SK-N-SH (cell line): ENCODE data around the gene GALNT18. TPM values are rescaled to one million over a fixed set of nuclear protein-coding genes. Genes with fewer than 3 reads are reported as not detected.

Experiments
- CTCF ChIA-PET: fragments of 300-600, 350-600 bp; formaldehyde crosslinking; extraction: SDS; loops from one replicate; lab custom pipeline; 2021; lab: Yijun Ruan, JAX
- POLR2A ChIA-PET: fragments of 350-600 bp; sonication (Branson Sonifier 250); formaldehyde crosslinking; extraction: SDS; loops from one replicate; lab custom pipeline; 2020; ENCODE audit warnings: antibody characterized with exemption, inconsistent platforms; lab: Yijun Ruan, JAX
- DNase-seq: peaks from one replicate; pipeline ENCODE4 v3.0.0; 2012
- H2AFZ ChIP-seq: fragments of 200-600 bp; sonication (generic); 2 replicates; pipeline ENCODE4 v1.8.1; 2016; ENCODE audit warnings: antibody characterized with exemption, mild to moderate bottlenecking, low read depth
- H3F3A ChIP-seq: fragments of 200-600 bp; sonication (generic); replicated peaks from 2 replicates; pipeline ENCODE3; 2016; ENCODE audit warnings: antibody characterized with exemption, mild to moderate bottlenecking; ENCODE audit not compliant: insufficient read depth
- H3K27ac ChIP-seq, 2 experiments: fragments of 200-500 bp in 1 of 2; fragments of 200-600 bp in 1 of 2; sonication (Bioruptor generic) in 1 of 2; sonication (generic), shearing (Covaris generic) in 1 of 2; 2 replicates each; pipeline versions ENCODE4 v1.5.1 to v1.6.1; 2014 to 2016; ENCODE audit warnings: low read depth in 2 of 2, inconsistent platforms in 1 of 2, low read length in 1 of 2, mild to moderate bottlenecking in 1 of 2, mixed read lengths in 1 of 2
- H3K27me3 ChIP-seq: fragments of 200-600 bp; sonication (generic), shearing (Covaris generic); 2 replicates; pipeline ENCODE4 v1.6.1; 2016; ENCODE audit warnings: mixed run types; ENCODE audit not compliant: insufficient read depth
- H3K36me3 ChIP-seq, 2 experiments: fragments of 200-500 bp in 1 of 2; fragments of 200-600 bp in 1 of 2; sonication (Bioruptor generic) in 1 of 2; sonication (generic) in 1 of 2; replicated peaks in 1 of 2; 2 replicates each; pipeline versions ENCODE3 to v1.5.1; 2014 to 2016; ENCODE audit warnings: low read length in 1 of 2, mild to moderate bottlenecking in 1 of 2; ENCODE audit not compliant: insufficient read depth in 2 of 2, control insufficient read depth in 1 of 2
- H3K4me1 ChIP-seq, 2 experiments: fragments of 200-500 bp in 1 of 2; fragments of 200-600 bp in 1 of 2; sonication (Bioruptor generic) in 1 of 2; sonication (generic), shearing (Covaris generic) in 1 of 2; 2 replicates each; pipeline versions ENCODE4 v1.5.1 to v1.6.1; 2014 to 2016; ENCODE audit warnings: low read depth in 1 of 2, low read length in 1 of 2, mixed run types in 1 of 2; ENCODE audit not compliant: insufficient read depth in 2 of 2, control insufficient read depth in 1 of 2
- H3K4me2 ChIP-seq: fragments of 200-600 bp; sonication (generic), shearing (Covaris generic); 2 replicates; pipeline ENCODE4 v1.6.1; 2017; ENCODE audit warnings: mixed run types
- H3K4me3 ChIP-seq, 2 experiments: fragments of 200-500 bp in 1 of 2; fragments of 200-600 bp in 1 of 2; sonication (Bioruptor generic) in 1 of 2; sonication (generic), shearing (Covaris generic) in 1 of 2; 2 replicates each; pipeline versions ENCODE4 v1.5.1 to v1.8.1; 2014 to 2016; ENCODE audit warnings: low read depth in 2 of 2, inconsistent platforms in 1 of 2, low read length in 1 of 2, mild to moderate bottlenecking in 1 of 2, mixed read lengths in 1 of 2, moderate library complexity in 1 of 2
- H3K79me2 ChIP-seq: fragments of 200-600 bp; sonication (generic); 2 replicates; pipeline ENCODE4 v1.8.1; 2017; ENCODE audit warnings: mild to moderate bottlenecking; ENCODE audit not compliant: insufficient read depth
- H3K9ac ChIP-seq: fragments of 200-600 bp; sonication (generic); 2 replicates; pipeline ENCODE4 v1.6.1; 2017; ENCODE audit warnings: mixed run types
- H3K9me2 ChIP-seq: fragments of 200-600 bp; sonication (generic); 2 replicates; pipeline ENCODE4 v1.6.1; 2017; ENCODE audit warnings: mixed run types
- H3K9me3 ChIP-seq: fragments of 200-600 bp; sonication (generic); 2 replicates; pipeline ENCODE4 v1.6.1; 2017; ENCODE audit warnings: mixed run types, mild to moderate bottlenecking, moderate library complexity
- H4K20me1 ChIP-seq: fragments of 200-600 bp; sonication (generic); 2 replicates; pipeline ENCODE4 v1.6.1; 2017; ENCODE audit warnings: mild to moderate bottlenecking, mixed run types; ENCODE audit not compliant: insufficient read depth
- ELF1 ChIP-seq: IDR thresholded peaks from 2 replicates; pipeline ENCODE4 v1.4.0; 2012
- EP300 ChIP-seq, 2 experiments: IDR thresholded peaks; 2 replicates each; pipeline versions ENCODE4 v1.4.0 to v1.6.1; 2012; ENCODE audit warnings: borderline replicate concordance in 1 of 2, low read depth in 1 of 2, low read length in 1 of 2
- EZH2phosphoT487 ChIP-seq: fragments of 200-600 bp; sonication (generic); IDR thresholded peaks from 2 replicates; pipeline ENCODE4 v1.6.1; 2017; ENCODE audit warnings: low read depth, mixed run types, mild to moderate bottlenecking, antibody characterized with exemption, moderate library complexity, borderline replicate concordance
- GABPA ChIP-seq: IDR thresholded peaks from 2 replicates; pipeline ENCODE4 v1.4.0; 2012; ENCODE audit warnings: low read depth, mild to moderate bottlenecking
- IRF3 ChIP-seq: fragments of 150-350 bp; IDR thresholded peaks from 2 replicates; pipeline ENCODE4 v1.6.1; 2016; ENCODE audit warnings: mild to moderate bottlenecking, low read depth, low read length
- JUND ChIP-seq: IDR thresholded peaks from 2 replicates; pipeline ENCODE4 v1.4.0; 2012
- MXI1 ChIP-seq: IDR thresholded peaks from 2 replicates; pipeline ENCODE4 v1.6.1; 2012; ENCODE audit warnings: mild to moderate bottlenecking, low read depth, low read length, improper control_type of control experiment
- NFIC ChIP-seq: IDR thresholded peaks from 2 replicates; pipeline ENCODE4 v1.4.0; 2012; ENCODE audit warnings: borderline replicate concordance
- NRF1 ChIP-seq: IDR thresholded peaks from 2 replicates; pipeline ENCODE4 v1.6.1; 2012; ENCODE audit warnings: low read depth, mild to moderate bottlenecking, low read length
- RAD21 ChIP-seq: IDR thresholded peaks from 2 replicates; pipeline ENCODE4 v1.6.1; 2012; ENCODE audit warnings: mild to moderate bottlenecking, low read length
- RCOR1 ChIP-seq: fragments of 150-350 bp; IDR thresholded peaks from 2 replicates; pipeline ENCODE4 v1.6.1; 2017; ENCODE audit warnings: antibody characterized with exemption, low read length
- SIN3A ChIP-seq: IDR thresholded peaks from 2 replicates; pipeline ENCODE4 v1.6.1; 2012; ENCODE audit warnings: low read depth, mild to moderate bottlenecking, low read length, moderate library complexity, borderline replicate concordance
- TEAD4 ChIP-seq: IDR thresholded peaks from 2 replicates; pipeline ENCODE4 v1.4.0; 2012; ENCODE audit warnings: mild to moderate bottlenecking, borderline replicate concordance; ENCODE audit not compliant: insufficient read depth
- WGBS: methylation state at CpG from one replicate; pipeline ENCODE4 v1.1.6; 2017; ENCODE audit warnings: low lambda C conversion rate; 5-methylcytosine and 5-hydroxymethylcytosine counted together
- polyA plus RNA-seq, 3 experiments: library from polyadenylated mRNA; depleted of rRNA; stranded (reverse); fragments of >200 nt; gene quantifications; 2 replicates each; pipeline ENCODE4 v1.2.3, GENCODE V29; 2012

GALNT18 gene
- polyA plus RNA-seq, 1 of the 3 experiments (the other 2 are of a cell fraction) = 0.64 TPM

- no peaks in the 10 kb centered on the region for H4K20me1 ChIP-seq
- H2AFZ ChIP-seq = no peak overlapping the region
- H3K4me3 ChIP-seq = no peak overlapping the region
- TF ChIP-seq MXI1 (no peak), TEAD4 (no peak), NFIC (no peak), RAD21 (no peak), RCOR1 (no peak), EZH2phosphoT487 (no peak)
- H3K9ac ChIP-seq = no peak overlapping the region
- no peaks in the 10 kb centered on the region for H3K9me3 ChIP-seq
- no peaks in the 10 kb centered on the region for H3F3A ChIP-seq
- no peaks in the 10 kb centered on the region for H3K36me3 ChIP-seq
- no peaks in the 10 kb centered on the region for H3K4me1 ChIP-seq
- POLR2A ChIA-PET = no interaction called here
- no peak for DNase-seq
- 40% methylated on average over 1 of the region's 1 CpG for WGBS
- H3K27ac ChIP-seq = no peak overlapping the region
- no peaks in the 10 kb centered on the region for H3K9me2 ChIP-seq
- CTCF ChIA-PET = interaction anchor here (1.2 kb wide), 1 partner anchor 18 kb away, joined by 3 read pairs; no protein-coding TSS in a partner anchor
- H3K4me2 ChIP-seq = no peak overlapping the region
- H3K79me2 ChIP-seq = no peaks in the 10 kb centered on the region
- H3K27me3 ChIP-seq = no peaks in the 10 kb centered on the region
These were observed 19.8 kb upstream of the GALNT18 start for GRCh38 chr11:11641581-11641980.

GRCh38 chr11:11640996-11641395, 19.2 kb upstream of the GALNT18 start:
- Histone ChIP-seq H3K27me3 (no peaks in the 10 kb centered on the region), H3K27ac (no peak overlapping the region), H3K4me2 (no peak overlapping the region), H3K9me3 (no peaks in the 10 kb centered on the region), H3K9ac (no peak overlapping the region), H3K4me1 (no peaks in the 10 kb centered on the region), H4K20me1 (no peaks in the 10 kb centered on the region), H3K9me2 (no peaks in the 10 kb centered on the region), H3K79me2 (no peaks in the 10 kb centered on the region), H3K4me3 (no peak overlapping the region), H3F3A (no peaks in the 10 kb centered on the region), H3K36me3 (no peaks in the 10 kb centered on the region), H2AFZ (no peak overlapping the region)
- ChIA-PET CTCF (interaction anchor here (0.8 to 1.2 kb wide), 2 partner anchors 18 to 26 kb away, joined by 3 read pairs; no protein-coding TSS in a partner anchor), POLR2A (no interaction called here)
- WGBS = 29% methylated on average over 5 of the region's 5 CpGs
- no peak for TF ChIP-seq IRF3
- TF ChIP-seq SIN3A = no peak
- TF ChIP-seq JUND = no peak
- no peak for TF ChIP-seq MXI1
- TF ChIP-seq NFIC = no peak
- no peak for TF ChIP-seq EP300 (IDR thresholded peaks at IDR 0.05; ENCODE audit: borderline replicate concordance in 1 of 2, low read depth in 1 of 2, low read length in 1 of 2)
- TF ChIP-seq NRF1 = no peak
- no peak for TF ChIP-seq ELF1
- TF ChIP-seq RCOR1 = no peak
- TF ChIP-seq GABPA = no peak
- DNase-seq = no peak
